ENCODE measurements around the gene CUEDC2. TPM values are rescaled to one million over a fixed set of nuclear protein-coding genes. Genes with fewer than 3 reads are reported as not detected.
A peak's percentile ranks its signal among the peaks of the same experiment; 100 is the strongest.

CUEDC2 gene
- total and polyA plus RNA-seq, 7 experiments from 2014 or later, result 27.0 to 69.0 (median 36.1) TPM

DNA sequence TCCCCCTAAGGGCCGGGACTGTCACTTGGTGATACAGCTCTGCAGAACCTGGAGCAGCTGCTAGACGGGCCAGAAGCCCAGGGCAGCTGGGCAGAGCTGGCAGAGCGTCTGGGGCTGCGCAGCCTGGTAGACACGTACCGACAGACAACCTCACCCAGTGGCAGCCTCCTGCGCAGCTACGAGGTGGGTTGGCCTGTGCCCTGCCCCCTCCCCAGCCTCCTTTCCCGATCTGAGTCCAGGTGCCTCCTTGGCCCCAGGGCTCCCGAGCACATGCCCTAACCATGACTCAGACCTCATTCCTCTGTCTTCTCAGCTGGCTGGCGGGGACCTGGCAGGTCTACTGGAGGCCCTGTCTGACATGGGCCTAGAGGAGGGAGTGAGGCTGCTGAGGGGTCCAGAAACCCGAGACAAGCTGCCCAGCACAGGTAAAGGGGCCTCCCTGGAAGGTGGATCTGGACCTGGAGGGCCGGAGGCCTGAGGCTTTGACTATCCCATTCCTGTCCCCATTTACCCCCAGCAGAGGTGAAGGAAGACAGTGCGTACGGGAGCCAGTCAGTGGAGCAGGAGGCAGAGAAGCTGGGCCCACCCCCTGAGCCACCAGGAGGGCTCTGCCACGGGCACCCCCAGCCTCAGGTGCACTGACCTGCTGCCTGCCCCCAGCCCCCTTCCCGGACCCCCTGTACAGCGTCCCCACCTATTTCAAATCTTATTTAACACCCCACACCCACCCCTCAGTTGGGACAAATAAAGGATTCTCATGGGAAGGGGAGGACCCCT is 30.5 kb downstream of the CUEDC2 start:
- peaks cover 9 to 15% of the 10 kb centered on the region in 2 donors for H3K4me1 ChIP-seq (ENCODE audit: control insufficient read depth in 2 of 2, insufficient read depth in 2 of 2, low read length in 2 of 2)
- Mint-ChIP-seq H3K4me1 (peaks cover 10 to 35% (median 25%) of the 10 kb centered on the region in 7 donors), H3K27ac (peak overlapping the region in 4 of 9 donors; percentile 43 to 68 (median 58)), H3K9me3 (no peaks in the 10 kb centered on the region), H3K27me3 (no peaks in the 10 kb centered on the region), H3K36me3 (peaks cover 0 to 30% (median 4%) of the 10 kb centered on the region in 5 donors), H3K4me3 (no peak overlapping the region)
- H3K27me3 ChIP-seq (ENCODE audit: control insufficient read depth in 2 of 2, insufficient read depth in 2 of 2, low read length in 2 of 2), result no peaks in the 10 kb centered on the region
- CTCF ChIA-PET, result interaction anchor here (0.7 to 2.4 kb wide), 6 partner anchors 17 to 182 kb away, joined by 3 to 7 read pairs (median 5); partner anchors contain the start of gene FBXL15
- POLR2A ChIA-PET, result interaction anchor here (0.8 to 1.6 kb wide), 5 partner anchors 33 to 286 kb away, joined by 3 to 8 read pairs (median 5); partner anchors contain the start of gene C10orf95
- intact Hi-C loops (cut with micrococcal nuclease), result no loop called here
- no peaks in the 10 kb centered on the region for H3K9me3 ChIP-seq (ENCODE audit: control insufficient read depth in 2 of 3, low read length in 3 of 3)
- H3K36me3 ChIP-seq (ENCODE audit: control insufficient read depth in 2 of 3, insufficient read depth in 3 of 3, low read length in 3 of 3), result peaks cover 0 to 50% (median 9%) of the 10 kb centered on the region in 3 experiments
- no peak overlapping the region for H3K4me3 ChIP-seq (ENCODE audit: low read length)
- DNase-seq (no peak), ATAC-seq (no peak)
- peak overlapping the region; percentile 4 for H3K27ac ChIP-seq (ENCODE audit: low read depth, low read length)

DNA sequence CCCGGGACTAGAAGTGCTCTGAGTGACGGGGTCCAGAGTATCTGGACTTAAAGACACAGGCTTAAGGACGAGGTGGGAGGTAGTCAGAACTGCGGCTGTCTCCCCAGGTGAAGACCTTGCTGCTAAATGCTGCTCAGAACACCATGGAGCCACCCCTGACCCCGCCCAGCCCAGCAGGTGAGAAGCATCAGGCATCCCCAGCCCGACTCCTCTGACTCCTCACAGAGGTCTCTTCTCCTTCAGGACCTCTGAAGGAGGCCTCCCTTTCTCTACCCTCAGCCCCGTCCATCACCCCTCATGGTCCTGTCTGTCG is 31.1 kb downstream of the CUEDC2 start:
- no peaks in the 10 kb centered on the region for H3K9me3 Mint-ChIP-seq
- no peak for ATAC-seq
- CTCF ChIA-PET, result interaction anchor here (0.7 to 2.4 kb wide), 6 partner anchors 8 to 172 kb away, joined by 3 to 6 read pairs (median 4); no protein-coding TSS in a partner anchor
- no peaks in the 10 kb centered on the region for H3K27me3 Mint-ChIP-seq
- peaks cover 0 to 36% (median 4%) of the 10 kb centered on the region in 5 donors for H3K36me3 Mint-ChIP-seq
- no peak overlapping the region for H3K27ac ChIP-seq (ENCODE audit: low read depth, low read length)
- peaks cover 15 to 21% of the 10 kb centered on the region in 2 donors for H3K4me1 ChIP-seq (ENCODE audit: control insufficient read depth in 2 of 2, insufficient read depth in 2 of 2, low read length in 2 of 2)
- H3K36me3 ChIP-seq (ENCODE audit: control insufficient read depth in 2 of 3, insufficient read depth in 3 of 3, low read length in 3 of 3), result peaks cover 0 to 56% (median 9%) of the 10 kb centered on the region in 3 experiments
- H3K4me1 Mint-ChIP-seq, result peaks cover 11 to 42% (median 31%) of the 10 kb centered on the region in 7 donors
- DNase-seq, result no peak
- no peak overlapping the region for H3K4me3 Mint-ChIP-seq
- no peaks in the 10 kb centered on the region for H3K27me3 ChIP-seq (ENCODE audit: control insufficient read depth in 2 of 2, insufficient read depth in 2 of 2, low read length in 2 of 2)
- H3K9me3 ChIP-seq (ENCODE audit: control insufficient read depth in 2 of 3, low read length in 3 of 3), result no peaks in the 10 kb centered on the region
- peak overlapping the region in 3 of 9 donors; percentile 25 to 76 (median 68) for H3K27ac Mint-ChIP-seq
- POLR2A ChIA-PET, result interaction anchor here (1.5 to 9.0 kb wide), 4 partner anchors 10 to 73 kb away, joined by 4 to 64 read pairs (median 31); partner anchors contain the start of gene C10orf95
- intact Hi-C loops (cut with micrococcal nuclease), result no loop called here
- no peak overlapping the region for H3K4me3 ChIP-seq (ENCODE audit: low read length)

DNA sequence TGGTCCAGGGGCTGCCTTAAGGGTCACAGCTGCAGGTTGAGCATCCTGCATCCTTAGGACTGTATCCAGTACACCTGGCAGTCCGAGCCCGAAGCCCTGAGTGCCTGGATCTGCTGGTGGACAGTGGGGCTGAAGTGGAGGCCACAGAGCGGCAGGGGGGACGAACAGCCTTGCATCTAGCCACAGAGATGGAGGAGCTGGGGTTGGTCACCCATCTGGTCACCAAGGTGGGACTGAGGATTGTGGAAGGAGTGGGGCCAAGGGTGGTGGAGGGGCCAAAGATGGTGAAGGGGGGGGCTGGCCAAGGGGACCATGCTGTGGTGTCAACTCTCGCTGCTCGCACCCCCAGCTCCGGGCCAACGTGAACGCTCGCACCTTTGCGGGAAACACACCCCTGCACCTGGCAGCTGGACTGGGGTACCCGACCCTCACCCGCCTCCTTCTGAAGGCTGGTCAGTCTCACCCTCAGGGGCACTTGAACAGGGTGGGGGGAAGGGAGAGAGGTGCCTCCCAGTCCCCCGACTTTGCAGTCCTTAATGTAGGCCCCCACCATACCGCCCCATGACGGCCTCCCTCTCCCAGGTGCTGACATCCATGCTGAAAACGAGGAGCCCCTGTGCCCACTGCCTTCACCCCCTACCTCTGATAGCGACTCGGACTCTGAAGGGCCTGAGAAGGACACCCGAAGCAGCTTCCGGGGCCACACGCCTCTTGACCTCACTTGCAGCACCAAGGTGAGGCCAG is 31.6 kb downstream of the CUEDC2 start:
- Histone ChIP-seq H3K27me3 (ENCODE audit: control insufficient read depth in 2 of 2, insufficient read depth in 2 of 2, low read length in 2 of 2) (no peaks in the 10 kb centered on the region), H3K9me3 (ENCODE audit: control insufficient read depth in 2 of 3, low read length in 3 of 3) (no peaks in the 10 kb centered on the region), H3K4me1 (ENCODE audit: control insufficient read depth in 2 of 2, insufficient read depth in 2 of 2, low read length in 2 of 2) (peaks cover 20 to 26% of the 10 kb centered on the region in 2 donors), H3K27ac (ENCODE audit: low read depth, low read length) (peak overlapping the region; percentile 93), H3K36me3 (ENCODE audit: control insufficient read depth in 2 of 3, insufficient read depth in 3 of 3, low read length in 3 of 3) (peaks cover 0 to 56% (median 9%) of the 10 kb centered on the region in 3 experiments), H3K4me3 (ENCODE audit: low read length) (no peak overlapping the region)
- H3K36me3 Mint-ChIP-seq, result peaks cover 0 to 41% (median 4%) of the 10 kb centered on the region in 5 donors
- ChIA-PET CTCF (interaction anchor here (0.6 to 3.0 kb wide), 6 partner anchors 9 to 155 kb away, joined by 3 to 26 read pairs (median 4); partner anchors contain the start of gene FBXL15), POLR2A (interaction anchor here (1.5 to 9.0 kb wide), 5 partner anchors 11 to 73 kb away, joined by 4 to 90 read pairs (median 55); partner anchors contain the start of genes C10orf95 and FBXL15)
- H3K27me3 Mint-ChIP-seq, result no peaks in the 10 kb centered on the region
- peak overlapping the region in 4 of 10 donors; percentile 23 to 83 (median 68) for H3K4me3 Mint-ChIP-seq
- H3K27ac Mint-ChIP-seq, result peak overlapping the region in 3 of 9 donors; percentile 51 to 100 (median 76)
- DNase-seq (no peak), ATAC-seq (no peak)
- intact Hi-C loops (cut with micrococcal nuclease), result no loop called here
- H3K9me3 Mint-ChIP-seq, result no peaks in the 10 kb centered on the region
- H3K4me1 Mint-ChIP-seq, result peaks cover 15 to 46% (median 35%) of the 10 kb centered on the region in 7 donors

DNA sequence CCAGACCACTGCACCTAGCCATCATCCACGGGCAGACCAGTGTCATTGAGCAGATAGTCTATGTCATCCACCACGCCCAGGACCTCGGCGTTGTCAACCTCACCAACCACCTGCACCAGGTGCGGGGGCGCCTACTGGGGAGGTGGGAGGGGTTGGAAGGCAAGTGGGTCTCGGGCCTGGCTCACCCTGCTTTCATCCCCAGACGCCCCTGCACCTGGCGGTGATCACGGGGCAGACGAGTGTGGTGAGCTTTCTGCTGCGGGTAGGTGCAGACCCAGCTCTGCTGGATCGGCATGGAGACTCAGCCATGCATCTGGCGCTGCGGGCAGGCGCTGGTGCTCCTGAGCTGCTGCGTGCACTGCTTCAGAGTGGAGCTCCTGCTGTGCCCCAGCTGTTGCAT is 32.3 kb downstream of the CUEDC2 start:
- H3K4me1 Mint-ChIP-seq, result peaks cover 15 to 42% (median 35%) of the 10 kb centered on the region in 7 donors
- Histone ChIP-seq H3K4me1 (ENCODE audit: control insufficient read depth in 2 of 2, insufficient read depth in 2 of 2, low read length in 2 of 2) (peaks cover 20 to 26% of the 10 kb centered on the region in 2 donors), H3K27me3 (ENCODE audit: control insufficient read depth in 2 of 2, insufficient read depth in 2 of 2, low read length in 2 of 2) (no peaks in the 10 kb centered on the region), H3K27ac (ENCODE audit: low read depth, low read length) (peak overlapping the region; percentile 93), H3K4me3 (ENCODE audit: low read length) (no peak overlapping the region), H3K9me3 (ENCODE audit: control insufficient read depth in 2 of 3, low read length in 3 of 3) (no peaks in the 10 kb centered on the region), H3K36me3 (ENCODE audit: control insufficient read depth in 2 of 3, insufficient read depth in 3 of 3, low read length in 3 of 3) (peaks cover 0 to 56% (median 9%) of the 10 kb centered on the region in 3 experiments)
- ChIA-PET POLR2A (interaction anchor here (1.5 to 9.0 kb wide), 4 partner anchors 11 to 74 kb away, joined by 4 to 90 read pairs (median 60); partner anchors contain the start of genes C10orf95 and FBXL15), CTCF (interaction anchor here (0.6 to 3.0 kb wide), 8 partner anchors 11 to 170 kb away, joined by 3 to 26 read pairs (median 5); partner anchors contain the start of gene FBXL15)
- no peaks in the 10 kb centered on the region for H3K9me3 Mint-ChIP-seq
- H3K4me3 Mint-ChIP-seq, result peak overlapping the region in 7 of 10 donors; percentile 2 to 83 (median 73)
- H3K36me3 Mint-ChIP-seq, result peaks cover 0 to 43% (median 4%) of the 10 kb centered on the region in 5 donors
- ATAC-seq (no peak), DNase-seq (no peak)
- intact Hi-C loops (cut with micrococcal nuclease), result no loop called here
- H3K27ac Mint-ChIP-seq, result peak overlapping the region in 8 of 9 donors; percentile 46 to 100 (median 86)
- H3K27me3 Mint-ChIP-seq, result no peaks in the 10 kb centered on the region

DNA sequence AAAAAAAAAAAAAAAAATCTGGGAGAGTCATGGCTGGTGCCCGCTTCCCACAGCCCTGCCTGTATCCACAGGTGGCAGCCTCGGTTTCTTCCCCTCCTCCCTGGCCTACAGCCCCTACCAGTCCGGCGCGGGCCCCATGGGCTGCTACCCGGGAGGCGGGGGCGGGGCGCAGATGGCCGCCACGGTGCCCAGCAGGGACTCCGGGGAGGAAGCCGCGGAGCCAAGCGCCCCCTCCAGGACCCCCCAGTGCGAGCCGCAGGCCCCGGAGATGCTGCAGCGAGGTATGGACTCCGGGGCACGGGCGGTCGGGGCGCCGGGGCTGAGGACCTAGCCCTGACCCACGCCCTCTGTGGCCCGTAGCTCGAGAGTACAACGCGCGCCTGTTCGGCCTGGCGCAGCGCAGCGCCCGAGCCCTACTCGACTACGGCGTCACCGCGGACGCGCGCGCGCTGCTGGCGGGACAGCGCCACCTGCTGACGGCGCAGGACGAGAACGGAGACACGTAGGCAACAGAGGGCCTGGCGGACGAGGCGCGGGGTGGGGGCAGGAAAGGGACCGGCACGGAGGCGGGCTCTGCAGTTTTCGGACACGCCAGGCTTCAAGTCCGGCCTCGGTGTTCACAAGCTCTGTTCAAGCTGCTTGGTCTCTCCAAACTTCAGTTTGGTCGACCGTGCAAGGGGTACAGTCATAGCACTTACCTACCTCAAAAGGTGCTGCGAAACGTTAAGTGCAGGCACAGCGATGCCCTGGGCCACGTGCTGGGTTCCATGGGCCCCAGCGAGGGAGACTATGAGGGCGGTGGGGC is 33.0 kb downstream of the CUEDC2 start:
- Mint-ChIP-seq H3K4me3 (peak overlapping the region; percentile 62 to 83 (median 76)), H3K27ac (peak overlapping the region; percentile 46 to 100 (median 88)), H3K36me3 (peaks cover 0 to 46% (median 4%) of the 10 kb centered on the region in 5 donors), H3K9me3 (no peaks in the 10 kb centered on the region), H3K4me1 (peaks cover 15 to 42% (median 35%) of the 10 kb centered on the region in 7 donors), H3K27me3 (no peaks in the 10 kb centered on the region)
- ATAC-seq (peak; percentile 74), DNase-seq (peak; percentile 80 to 93 (median 88))
- Histone ChIP-seq H3K27me3 (ENCODE audit: control insufficient read depth in 2 of 2, insufficient read depth in 2 of 2, low read length in 2 of 2) (no peaks in the 10 kb centered on the region), H3K27ac (ENCODE audit: low read depth, low read length) (peak overlapping the region; percentile 93), H3K4me3 (ENCODE audit: low read length) (peak overlapping the region; percentile 56), H3K4me1 (ENCODE audit: control insufficient read depth in 2 of 2, insufficient read depth in 2 of 2, low read length in 2 of 2) (peaks cover 20 to 26% of the 10 kb centered on the region in 2 donors), H3K9me3 (ENCODE audit: control insufficient read depth in 2 of 3, low read length in 3 of 3) (no peaks in the 10 kb centered on the region), H3K36me3 (ENCODE audit: control insufficient read depth in 2 of 3, insufficient read depth in 3 of 3, low read length in 3 of 3) (peaks cover 0 to 54% (median 9%) of the 10 kb centered on the region in 3 experiments)
- intact Hi-C loops (cut with micrococcal nuclease), result loop anchor here (1.0 to 10.0 kb wide), 9 partner anchors 10 to 1725 kb away; partner anchors contain the start of genes ACTR1A (in 1 of the 2), ARL3 (in 1 of the 2), SFR1 (in 1 of the 2) and SFXN2 (in 1 of the 2)
- POLR2A ChIA-PET, result interaction anchor here (0.6 to 9.0 kb wide), 6 partner anchors 12 to 104 kb away, joined by 3 to 90 read pairs (median 30); partner anchors contain the start of genes ACTR1A, C10orf95, CUEDC2 and FBXL15
- CTCF ChIA-PET, result interaction anchor here (0.6 to 3.0 kb wide), 16 partner anchors 12 to 1268 kb away, joined by 3 to 26 read pairs (median 5); partner anchors contain the start of gene FBXL15

Data from naive thymus-derived CD4-positive, alpha-beta T cell (primary cell).